GM12872 (cell line): ENCODE data around the gene RAB11FIP3.

Experiments used
- TF ChIP-seq, protein P1 (sequence below): IDR thresholded peaks from 3 replicates; pipeline ENCODE4 v1.5.1; 2011; ENCODE audit warnings: low read depth, mild to moderate bottlenecking, low read length, moderate library complexity; ENCODE audit not compliant: insufficient read depth

The RAB11FIP3 gene

DNA sequence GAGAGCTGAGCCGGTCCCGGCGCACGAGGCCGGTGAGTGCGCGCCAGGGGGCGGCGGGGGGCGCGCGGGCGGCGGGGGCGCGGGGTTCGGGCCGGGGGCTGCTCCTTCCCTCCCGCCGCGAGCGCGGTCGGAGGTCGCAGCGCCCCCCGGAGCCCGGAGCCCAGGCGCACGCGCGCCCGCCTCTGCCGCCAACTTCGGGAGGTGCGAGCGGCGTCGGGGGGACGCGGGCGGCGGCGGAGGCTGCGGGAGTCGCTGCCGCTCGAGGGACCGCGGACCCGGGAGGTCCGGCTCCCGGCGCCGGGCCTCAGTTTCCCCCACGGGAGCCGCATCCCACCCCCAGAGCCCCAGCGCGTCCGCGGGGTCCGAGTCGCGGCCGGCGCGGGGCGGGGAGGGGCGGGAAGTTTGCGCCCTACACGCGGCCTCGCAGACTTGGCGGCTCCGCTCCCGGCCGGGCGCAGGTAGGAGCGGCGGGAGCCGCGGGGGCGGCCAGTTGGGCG is 134.8 kb downstream of the RAB11FIP3 start, which contains the start of gene PRR35:
TSS of gene PRR35 (plus strand) at position 191 of the 497 bp plus-strand sequence. CDS start 2,901 bp downstream, outside the sequence.
- TF ChIP-seq, protein P1, sequence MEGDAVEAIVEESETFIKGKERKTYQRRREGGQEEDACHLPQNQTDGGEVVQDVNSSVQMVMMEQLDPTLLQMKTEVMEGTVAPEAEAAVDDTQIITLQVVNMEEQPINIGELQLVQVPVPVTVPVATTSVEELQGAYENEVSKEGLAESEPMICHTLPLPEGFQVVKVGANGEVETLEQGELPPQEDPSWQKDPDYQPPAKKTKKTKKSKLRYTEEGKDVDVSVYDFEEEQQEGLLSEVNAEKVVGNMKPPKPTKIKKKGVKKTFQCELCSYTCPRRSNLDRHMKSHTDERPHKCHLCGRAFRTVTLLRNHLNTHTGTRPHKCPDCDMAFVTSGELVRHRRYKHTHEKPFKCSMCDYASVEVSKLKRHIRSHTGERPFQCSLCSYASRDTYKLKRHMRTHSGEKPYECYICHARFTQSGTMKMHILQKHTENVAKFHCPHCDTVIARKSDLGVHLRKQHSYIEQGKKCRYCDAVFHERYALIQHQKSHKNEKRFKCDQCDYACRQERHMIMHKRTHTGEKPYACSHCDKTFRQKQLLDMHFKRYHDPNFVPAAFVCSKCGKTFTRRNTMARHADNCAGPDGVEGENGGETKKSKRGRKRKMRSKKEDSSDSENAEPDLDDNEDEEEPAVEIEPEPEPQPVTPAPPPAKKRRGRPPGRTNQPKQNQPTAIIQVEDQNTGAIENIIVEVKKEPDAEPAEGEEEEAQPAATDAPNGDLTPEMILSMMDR = no peak

DNA sequence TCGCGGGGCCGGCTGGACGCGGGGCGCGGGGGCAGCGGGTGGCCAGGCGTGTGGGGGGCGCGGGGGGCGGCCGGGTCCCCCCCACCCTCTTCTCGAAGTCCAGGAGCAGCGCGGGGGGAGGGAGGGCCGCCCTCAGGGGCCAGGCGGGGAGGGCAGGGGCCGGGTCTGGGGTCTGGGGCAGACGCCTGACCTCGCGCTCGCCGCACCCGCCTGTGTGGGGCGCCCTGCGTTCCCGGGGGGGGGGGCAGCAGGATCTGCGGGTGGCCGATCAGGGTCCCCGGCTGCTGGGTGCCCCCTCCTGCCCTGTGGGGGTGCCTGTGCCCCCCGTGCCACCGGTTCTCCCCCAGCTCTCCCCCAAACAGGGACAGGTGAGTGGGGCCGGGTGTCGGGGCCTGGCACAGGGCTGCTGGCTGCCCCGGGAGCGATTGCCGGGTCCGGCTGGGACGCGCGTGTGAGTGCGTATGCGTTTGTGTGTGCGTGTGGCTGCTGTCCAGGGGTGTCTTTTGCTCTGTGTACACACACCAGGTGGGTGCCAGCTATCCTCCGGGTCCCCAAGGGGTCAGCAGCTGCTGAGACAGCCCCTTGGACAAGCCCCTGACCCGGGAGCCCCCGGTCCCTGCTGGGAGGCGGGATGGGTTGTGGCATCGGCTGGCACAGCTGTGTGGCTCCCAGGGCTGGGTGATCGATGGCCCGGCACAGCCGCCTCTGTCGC is 135.4 kb downstream of the RAB11FIP3 start:
- TF ChIP-seq, protein P1 = no peak

DNA sequence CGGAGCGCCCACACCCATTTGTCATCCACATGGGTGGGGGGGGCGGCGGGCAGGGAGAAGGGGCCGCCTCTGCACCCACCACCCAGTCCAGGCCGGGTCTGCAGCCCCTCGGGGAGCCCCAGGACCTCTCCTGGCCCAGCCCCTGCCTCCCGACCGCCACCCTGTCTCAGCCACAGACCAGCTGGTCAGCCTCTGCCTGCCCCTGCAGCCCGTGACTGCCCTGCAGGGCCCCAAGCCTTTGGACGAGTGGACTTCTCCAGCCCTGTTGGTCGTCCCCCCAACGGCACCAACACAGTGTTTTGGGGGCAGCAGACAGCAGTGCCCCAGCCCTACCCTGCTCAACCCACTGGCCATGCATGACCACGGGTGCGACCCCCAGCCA is 136.0 kb downstream of the RAB11FIP3 start:
- TF ChIP-seq, protein P1 = no peak

DNA sequence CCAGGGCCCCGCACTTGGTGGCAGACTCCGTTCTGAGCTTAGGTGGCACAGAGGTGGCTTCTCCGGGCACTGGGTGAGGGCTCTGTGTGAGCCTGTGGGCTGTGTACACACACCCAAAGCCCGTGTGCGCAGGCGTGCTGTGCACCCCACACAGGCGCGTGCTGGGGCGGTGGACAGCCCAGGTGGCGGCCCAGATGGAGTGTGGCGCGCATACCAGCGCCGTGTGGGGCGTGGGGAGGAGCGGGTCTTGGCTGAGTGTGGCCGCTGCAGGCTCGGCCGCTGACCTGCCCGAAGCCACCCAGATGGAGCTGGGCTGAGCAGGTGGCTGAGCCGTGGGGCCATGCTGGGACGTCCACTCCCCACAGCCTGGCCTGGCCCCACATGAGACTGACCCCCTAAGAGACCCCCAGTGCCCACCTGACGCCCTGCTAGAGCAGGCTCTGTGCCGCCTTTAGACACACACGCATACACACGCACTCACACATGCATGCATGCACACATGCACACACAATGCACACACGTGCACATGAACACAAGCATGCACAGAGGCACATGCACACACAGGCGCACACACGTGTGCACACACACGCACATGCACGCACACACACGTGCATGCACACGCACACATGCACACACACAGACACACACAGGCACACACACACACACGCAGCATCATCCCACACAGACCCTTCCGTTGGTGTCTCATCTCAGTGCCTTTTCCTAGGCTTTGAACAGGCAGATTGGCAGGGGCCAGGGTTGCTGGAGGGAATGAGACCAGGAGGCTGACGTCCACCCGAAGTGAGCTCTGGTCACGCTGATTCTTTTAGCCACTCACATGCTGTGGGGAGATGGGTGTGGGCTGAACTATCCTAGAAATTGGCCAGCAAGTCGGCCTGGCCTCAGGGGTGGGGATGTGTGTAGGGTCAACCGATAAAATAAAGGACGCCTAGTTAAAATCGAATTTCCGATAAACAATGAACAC is 136.8 kb downstream of the RAB11FIP3 start:
- TF ChIP-seq, protein P1 = no peak

DNA sequence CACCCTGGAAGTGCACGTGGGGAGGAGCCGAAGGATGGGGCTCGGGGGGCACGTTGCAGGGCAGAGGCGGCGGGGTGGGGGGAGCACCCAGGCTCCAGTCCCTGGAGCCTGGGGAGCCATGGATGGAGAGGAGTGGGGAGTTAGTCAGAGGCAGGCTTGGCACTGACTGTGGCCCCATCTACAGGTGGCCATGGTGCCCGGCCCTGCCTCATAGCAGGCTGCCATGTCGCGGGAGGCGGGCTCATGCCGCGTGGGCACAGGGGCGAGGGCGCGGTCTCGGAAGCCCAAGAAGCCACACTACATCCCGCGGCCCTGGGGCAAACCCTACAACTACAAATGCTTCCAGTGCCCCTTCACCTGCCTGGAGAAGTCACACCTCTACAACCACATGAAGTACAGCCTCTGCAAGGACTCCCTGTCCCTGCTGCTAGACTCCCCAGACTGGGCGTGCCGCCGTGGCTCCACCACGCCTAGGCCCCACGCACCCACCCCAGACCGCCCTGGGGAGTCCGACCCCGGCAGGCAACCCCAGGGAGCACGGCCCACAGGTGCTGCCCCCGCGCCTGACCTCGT is 137.7 kb downstream of the RAB11FIP3 start:
- TF ChIP-seq, protein P1 = no peak

DNA sequence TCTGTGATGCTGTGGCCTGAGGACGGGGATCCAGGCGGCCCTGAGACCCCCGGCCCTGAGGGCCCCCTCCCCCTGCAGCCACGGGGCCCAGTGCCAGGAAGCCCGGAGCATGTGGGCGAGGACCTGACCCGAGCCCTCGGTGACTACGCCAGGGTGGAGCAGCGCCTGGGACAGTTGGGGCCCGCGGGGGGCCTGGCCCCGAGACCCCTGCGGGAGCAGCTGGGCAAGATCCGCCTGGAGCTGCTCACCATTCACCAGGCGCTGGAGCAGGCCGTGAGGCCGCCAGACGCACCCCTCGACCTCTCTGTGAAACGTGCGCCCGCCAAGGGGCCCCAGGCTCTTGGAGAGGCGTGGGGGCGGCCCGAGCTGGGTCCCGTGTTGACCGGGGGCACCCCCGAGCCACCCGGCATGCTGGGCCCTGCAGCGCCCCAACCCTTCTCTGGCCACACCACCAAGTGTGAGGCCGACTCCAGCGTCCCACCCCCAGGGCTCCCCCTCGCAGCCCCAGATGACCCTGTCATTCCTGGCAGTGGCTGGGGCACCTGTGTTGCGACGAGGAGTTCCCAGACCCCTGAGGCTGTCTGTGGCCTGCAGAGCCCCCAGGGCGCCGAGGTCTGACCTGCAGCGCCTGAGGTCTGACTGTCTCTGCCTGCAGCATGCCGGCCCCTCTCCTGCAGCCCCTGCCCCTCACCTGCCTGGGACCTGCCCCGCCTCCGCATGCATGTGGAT is 139.4 kb downstream of the RAB11FIP3 start:
- TF ChIP-seq, protein P1 = no peak
